Neural progenitor cell (in vitro differentiated cells): Measurements from ENCODE around the gene CRYGN. TPM values are rescaled to one million over a fixed set of nuclear protein-coding genes. Genes with fewer than 3 reads are reported as not detected.

ENCODE experiments used
- DNase-seq: peaks from one replicate; pipeline ENCODE4 v3.0.0-alpha.2; 2016; ENCODE audit warnings: low spot score
- H2AFZ ChIP-seq: fragments of 200-600 bp; sonication (generic); replicated peaks from 2 replicates; pipeline ENCODE4 v1.6.1; 2016; ENCODE audit warnings: antibody characterized with exemption
- H3F3A ChIP-seq: fragments of 200-600 bp; sonication (generic); 2 replicates; pipeline ENCODE4 v1.6.1; 2016; ENCODE audit warnings: antibody characterized with exemption, low read depth
- H3K27ac ChIP-seq: fragments of 200-600 bp; sonication (generic); 2 replicates; pipeline ENCODE4 v1.5.1; 2016; ENCODE audit warnings: mild to moderate bottlenecking
- H3K27me3 ChIP-seq: fragments of 200-600 bp; sonication (generic); 2 replicates; pipeline ENCODE4 v1.6.1; 2016; ENCODE audit warnings: mild to moderate bottlenecking, moderate library complexity
- H3K36me3 ChIP-seq: fragments of 200-600 bp; sonication (generic); 2 replicates; pipeline ENCODE4 v1.5.1; 2016
- H3K4me1 ChIP-seq: fragments of 200-600 bp; sonication (generic); 2 replicates; pipeline ENCODE4 v1.6.1; 2016; ENCODE audit warnings: mixed run types
- H3K4me2 ChIP-seq: fragments of 200-600 bp; sonication (generic); 2 replicates; pipeline ENCODE4 v1.6.1; 2016
- H3K4me3 ChIP-seq: fragments of 200-600 bp; sonication (generic); 2 replicates; pipeline ENCODE4 v1.5.1; 2016
- H3K79me2 ChIP-seq: fragments of 200-600 bp; sonication (generic); 2 replicates; pipeline ENCODE4 v1.6.1; 2016; ENCODE audit warnings: low read depth
- H3K9ac ChIP-seq: fragments of 200-600 bp; sonication (generic); 2 replicates; pipeline ENCODE4 v1.6.1; 2016
- H3K9me3 ChIP-seq: fragments of 200-600 bp; sonication (generic); 2 replicates; pipeline ENCODE4 v1.5.1; 2016; ENCODE audit warnings: low read depth
- H4K20me1 ChIP-seq: fragments of 200-600 bp; sonication (generic); 2 replicates; pipeline ENCODE4 v1.6.1; 2016; ENCODE audit warnings: low read depth
- H3K27ac Mint-ChIP-seq: 3 replicates; pipeline ENCODE4 v1.8.0; 2021; ENCODE audit warnings: mixed read lengths
- H3K27me3 Mint-ChIP-seq: 2 replicates; pipeline ENCODE4 v1.8.0; 2022; ENCODE audit warnings: low read depth, mild to moderate bottlenecking, inconsistent platforms, moderate library complexity, mixed read lengths; ENCODE audit not compliant: insufficient read depth
- H3K36me3 Mint-ChIP-seq: 3 replicates; pipeline ENCODE4 v1.8.0; 2021; ENCODE audit warnings: mixed read lengths
- H3K4me1 Mint-ChIP-seq: 3 replicates; pipeline ENCODE4 v1.8.0; 2021; ENCODE audit warnings: mixed read lengths
- H3K4me3 Mint-ChIP-seq: 3 replicates; pipeline ENCODE4 v1.8.0; 2021; ENCODE audit warnings: mild to moderate bottlenecking, moderate library complexity, mixed read lengths
- H3K9me3 Mint-ChIP-seq: 3 replicates; pipeline ENCODE4 v1.8.0; 2020; ENCODE audit warnings: mixed read lengths
- EZH2 ChIP-seq: fragments of 200-600 bp; sonication (generic); IDR thresholded peaks from 2 replicates; pipeline ENCODE4 v1.6.1; 2017; ENCODE audit warnings: antibody characterized with exemption, mild to moderate bottlenecking, moderate library complexity
- EZH2phosphoT487 ChIP-seq: fragments of 200-600 bp; sonication (generic); IDR thresholded peaks from 2 replicates; pipeline ENCODE4 v1.6.1; 2017; ENCODE audit warnings: antibody characterized with exemption
- microRNA-seq: library from miRNA; unstranded; fragments of <30 nt; microRNA quantifications from one replicate; pipeline ENCODE4, GENCODE V29; 2016
- small RNA-seq: library from RNA; depleted of rRNA; stranded (forward); fragments of <200 nt; gene quantifications from one replicate; pipeline ENCODE3, GENCODE V24; 2015
- total RNA-seq: library from RNA; depleted of rRNA; stranded (reverse); fragments of >200 nt; gene quantifications from 2 replicates; pipeline ENCODE4 v1.2.3, GENCODE V29; 2015; ENCODE audit warnings: low replicate concordance
- TF ChIP-seq, protein P1 (sequence below): fragments of 200-600 bp; sonication (generic); IDR thresholded peaks from 2 replicates; pipeline ENCODE4 v1.5.1; 2017; ENCODE audit warnings: antibody characterized with exemption, mild to moderate bottlenecking

CRYGN gene
- total RNA-seq, 1 donor from 2014 or later: not detected

DNA sequence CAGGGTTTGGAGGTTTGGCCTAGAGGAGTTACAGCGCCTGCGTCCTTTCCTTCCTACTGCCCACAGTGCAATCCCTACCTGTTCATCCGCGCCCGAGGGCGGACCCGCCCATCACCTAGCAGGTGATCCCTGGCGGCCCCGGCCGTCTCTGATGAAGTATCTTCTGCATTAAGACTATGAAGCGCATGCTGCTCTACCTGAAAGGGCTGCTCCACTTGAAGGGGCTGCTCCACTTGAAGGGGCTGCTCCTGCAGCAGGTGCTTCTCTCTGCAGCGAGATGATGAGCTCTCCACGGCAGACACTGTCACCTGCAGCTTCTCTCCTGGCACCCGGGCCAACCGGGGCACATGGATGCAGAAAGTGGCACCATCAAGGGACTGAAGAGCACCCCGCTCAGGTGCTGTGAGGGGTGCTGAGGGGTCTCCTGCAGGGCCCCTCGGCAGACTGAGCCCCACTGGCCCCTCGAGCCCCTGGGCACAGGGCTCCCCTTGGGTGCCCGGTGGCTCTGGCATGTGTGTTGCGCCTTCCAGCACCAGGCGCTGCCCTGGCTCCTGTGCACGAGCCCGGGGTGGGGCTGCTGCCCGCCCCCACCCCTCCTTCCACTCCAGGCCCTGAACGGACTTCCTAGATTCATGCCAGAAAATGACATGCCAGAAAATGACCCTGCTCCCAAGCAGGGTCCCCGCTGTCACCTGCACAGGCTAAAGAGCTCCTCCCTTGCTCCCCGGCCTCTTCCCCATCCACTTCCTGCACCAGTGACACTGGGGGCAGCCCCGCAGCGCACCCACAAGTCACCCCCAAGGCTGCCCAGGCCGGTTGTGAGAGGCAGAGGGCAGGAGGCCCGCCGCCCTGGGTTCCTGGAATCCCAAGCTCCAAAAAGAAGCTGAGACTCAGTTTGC lies 59.5 kb downstream of the CRYGN start:
- H3K27me3 ChIP-seq: peaks cover 46% of the 10 kb centered on the region
- H3K4me3 ChIP-seq: no peak overlapping the region
- peak overlapping the region; percentile 83 for H3K4me2 ChIP-seq
- no peaks in the 10 kb centered on the region for H3K79me2 ChIP-seq
- Mint-ChIP-seq H3K9me3 (no peaks in the 10 kb centered on the region), H3K27me3 (peaks cover 20% of the 10 kb centered on the region), H3K27ac (no peak overlapping the region), H3K36me3 (peaks cover 6% of the 10 kb centered on the region), H3K4me1 (peaks cover 6% of the 10 kb centered on the region), H3K4me3 (peak overlapping the region; percentile 35)
- H3K36me3 ChIP-seq: no peaks in the 10 kb centered on the region
- H2AFZ ChIP-seq: no peak overlapping the region
- H3K4me1 ChIP-seq: peaks cover 16% of the 10 kb centered on the region
- H4K20me1 ChIP-seq: peaks cover 20% of the 10 kb centered on the region
- TF ChIP-seq, protein P1, sequence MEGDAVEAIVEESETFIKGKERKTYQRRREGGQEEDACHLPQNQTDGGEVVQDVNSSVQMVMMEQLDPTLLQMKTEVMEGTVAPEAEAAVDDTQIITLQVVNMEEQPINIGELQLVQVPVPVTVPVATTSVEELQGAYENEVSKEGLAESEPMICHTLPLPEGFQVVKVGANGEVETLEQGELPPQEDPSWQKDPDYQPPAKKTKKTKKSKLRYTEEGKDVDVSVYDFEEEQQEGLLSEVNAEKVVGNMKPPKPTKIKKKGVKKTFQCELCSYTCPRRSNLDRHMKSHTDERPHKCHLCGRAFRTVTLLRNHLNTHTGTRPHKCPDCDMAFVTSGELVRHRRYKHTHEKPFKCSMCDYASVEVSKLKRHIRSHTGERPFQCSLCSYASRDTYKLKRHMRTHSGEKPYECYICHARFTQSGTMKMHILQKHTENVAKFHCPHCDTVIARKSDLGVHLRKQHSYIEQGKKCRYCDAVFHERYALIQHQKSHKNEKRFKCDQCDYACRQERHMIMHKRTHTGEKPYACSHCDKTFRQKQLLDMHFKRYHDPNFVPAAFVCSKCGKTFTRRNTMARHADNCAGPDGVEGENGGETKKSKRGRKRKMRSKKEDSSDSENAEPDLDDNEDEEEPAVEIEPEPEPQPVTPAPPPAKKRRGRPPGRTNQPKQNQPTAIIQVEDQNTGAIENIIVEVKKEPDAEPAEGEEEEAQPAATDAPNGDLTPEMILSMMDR: no peak
- no peak for TF ChIP-seq EZH2phosphoT487
- DNase-seq: no peak
- no peaks in the 10 kb centered on the region for H3K9me3 ChIP-seq
- H3K9ac ChIP-seq: no peak overlapping the region
- H3K27ac ChIP-seq: no peak overlapping the region
- peaks cover 10% of the 10 kb centered on the region for H3F3A ChIP-seq

DNA sequence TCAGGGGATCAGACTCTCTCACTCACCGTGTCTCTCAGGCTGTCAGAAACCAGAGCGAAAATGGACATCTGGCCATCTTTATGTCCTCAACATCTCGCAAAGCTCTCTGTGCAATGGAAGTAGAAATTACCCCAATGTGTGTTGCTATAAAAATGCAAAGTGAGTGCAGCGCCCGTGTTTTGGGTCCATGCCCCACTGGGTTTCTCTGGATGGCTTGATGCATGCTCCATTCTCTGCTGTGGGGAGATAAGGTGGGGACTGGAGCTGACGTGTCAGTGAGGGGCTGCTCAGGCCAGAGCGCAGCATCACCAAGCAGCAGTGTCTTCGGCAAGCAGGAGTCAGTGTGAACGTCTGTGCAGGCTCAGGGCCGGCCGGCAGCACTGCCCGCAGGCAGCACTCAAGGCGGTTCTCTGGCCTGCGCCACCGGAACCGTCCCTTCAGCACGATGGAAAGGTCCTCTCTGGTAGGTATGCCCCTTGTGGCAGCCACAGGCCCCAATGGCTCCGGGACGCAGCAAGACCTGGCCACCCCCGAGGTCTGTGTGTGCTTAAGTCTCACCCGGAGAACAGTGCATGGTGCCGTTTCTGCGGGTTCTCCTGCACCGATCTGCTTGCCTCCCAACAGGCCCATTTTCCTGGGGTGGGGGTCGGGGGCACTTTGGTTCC lies 60.3 kb downstream of the CRYGN start:
- Mint-ChIP-seq H3K27ac (no peak overlapping the region), H3K4me3 (peak overlapping the region; percentile 68), H3K4me1 (peaks cover 6% of the 10 kb centered on the region), H3K9me3 (no peaks in the 10 kb centered on the region), H3K36me3 (peaks cover 6% of the 10 kb centered on the region), H3K27me3 (peaks cover 20% of the 10 kb centered on the region)
- peaks cover 44% of the 10 kb centered on the region for H3K27me3 ChIP-seq
- no peak overlapping the region for H3K4me3 ChIP-seq
- H3F3A ChIP-seq: peaks cover 10% of the 10 kb centered on the region
- TF ChIP-seq EZH2: no peak
- TF ChIP-seq, protein P1: peak; percentile 19
- H3K9ac ChIP-seq: no peak overlapping the region
- H3K79me2 ChIP-seq: no peaks in the 10 kb centered on the region
- DNase-seq: no peak
- H3K9me3 ChIP-seq: no peaks in the 10 kb centered on the region
- peaks cover 16% of the 10 kb centered on the region for H3K4me1 ChIP-seq
- no peaks in the 10 kb centered on the region for H3K36me3 ChIP-seq
- no peak overlapping the region for H3K4me2 ChIP-seq
- H2AFZ ChIP-seq: no peak overlapping the region
- H3K27ac ChIP-seq: no peak overlapping the region
- peaks cover 20% of the 10 kb centered on the region for H4K20me1 ChIP-seq

DNA sequence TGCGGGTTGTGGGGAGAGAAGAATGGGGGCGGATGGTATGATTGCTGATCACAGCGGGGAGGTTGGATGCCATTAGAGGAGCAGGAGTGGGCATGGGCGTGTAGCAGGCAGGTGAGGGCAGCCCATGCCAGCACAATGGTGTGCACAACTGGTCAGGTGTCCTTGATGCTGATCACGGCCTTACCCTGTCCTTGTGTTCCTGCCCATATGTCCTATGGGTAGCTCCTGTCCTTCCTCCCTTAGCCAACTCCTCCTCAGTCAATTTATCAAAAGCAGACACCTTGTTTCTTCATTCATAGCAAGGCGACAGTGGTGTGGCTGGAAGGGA lies 60.8 kb downstream of the CRYGN start:
- H3K36me3 ChIP-seq: no peaks in the 10 kb centered on the region

More for the DNA sequence above, 60.8 kb downstream of the CRYGN start:
- peaks cover 6% of the 10 kb centered on the region for H3K4me1 Mint-ChIP-seq
- H3K9ac ChIP-seq: no peak overlapping the region
- no peak for DNase-seq
- H3K27me3 Mint-ChIP-seq: peaks cover 18% of the 10 kb centered on the region
- peaks cover 20% of the 10 kb centered on the region for H4K20me1 ChIP-seq
- no peak overlapping the region for H3K4me3 ChIP-seq
- peaks cover 10% of the 10 kb centered on the region for H3F3A ChIP-seq
- H3K9me3 ChIP-seq: no peaks in the 10 kb centered on the region
- H3K4me2 ChIP-seq: no peak overlapping the region
- H2AFZ ChIP-seq: no peak overlapping the region
- H3K27ac Mint-ChIP-seq: no peak overlapping the region
- no peaks in the 10 kb centered on the region for H3K79me2 ChIP-seq
- no peak overlapping the region for H3K27ac ChIP-seq
- no peaks in the 10 kb centered on the region for H3K9me3 Mint-ChIP-seq
- peaks cover 10% of the 10 kb centered on the region for H3K36me3 Mint-ChIP-seq
- TF ChIP-seq, protein P1: no peak
- no peak for TF ChIP-seq EZH2phosphoT487
- TF ChIP-seq EZH2: no peak
- peaks cover 16% of the 10 kb centered on the region for H3K4me1 ChIP-seq
- H3K27me3 ChIP-seq: peaks cover 38% of the 10 kb centered on the region
- H3K4me3 Mint-ChIP-seq: no peak overlapping the region

Small RNAs within 50 kb of the gene (microRNA-seq; reads per million reads assigned to microRNA genes)
- gene MIR3907: not detected

Small RNAs within 50 kb of the gene (small RNA-seq; reads per million reads assigned to genes)
- not detected for gene MIR3907
- gene RN7SL76P: not detected

Other genes with a start within 250 kb of the CRYGN start
- gene H2BK1, start 229.7 kb downstream of the CRYGN start, total RNA-seq: not detected in 2 replicates
- gene ABCF2, start 212.9 kb downstream of the CRYGN start, total RNA-seq: 31.3 and 40.7 TPM in 2 replicates
- gene CHPF2, start 207.7 kb downstream of the CRYGN start, total RNA-seq: 8.8 and 18.3 TPM in 2 replicates
- gene SMARCD3, start 191.4 kb downstream of the CRYGN start, total RNA-seq: 11.0 and 23.6 TPM in 2 replicates
- 56.3 and 61.7 TPM in 2 replicates for gene NUB1, start 98.3 kb downstream of the CRYGN start, total RNA-seq
- gene WDR86, start 30.1 kb downstream of the CRYGN start, total RNA-seq: 15.0 and 33.0 TPM in 2 replicates
- 94.2 and 225 TPM in 2 replicates for gene RHEB, start 79.8 kb upstream of the CRYGN start, total RNA-seq